Measurements from ENCODE around the gene LEF1.
A peak's percentile ranks its signal among the peaks of the same experiment; 100 is the strongest.
"Not testable (repeated sequence)": the region's sequence is repeated elsewhere in the genome, so short reads cannot be mapped to it uniquely, and the experiment has no call there.

LEF1 gene

GRCh38 chr4:108058685-108059440 lies 109.9 kb downstream of the LEF1 start:
- no peak for DNase-seq (ENCODE audit: low read depth)

- no peak for DNase-seq (ENCODE audit: low read depth)
Observed at GRCh38 chr4:108056418-108056817, 112.3 kb downstream of the LEF1 start.

GRCh38 chr4:108055787-108056186 lies 112.9 kb downstream of the LEF1 start:
- DNase-seq (ENCODE audit: low read depth): no peak

GRCh38 chr4:108054025-108054638 lies 114.6 kb downstream of the LEF1 start:
- no peak for DNase-seq (ENCODE audit: low read depth)

GRCh38 chr4:108053251-108053711 lies 115.5 kb downstream of the LEF1 start:
- no peak for DNase-seq (ENCODE audit: low read depth)

- no peak for DNase-seq (ENCODE audit: low read depth)
Observed at GRCh38 chr4:108052558-108053120, 116.1 kb downstream of the LEF1 start.

GRCh38 chr4:108051343-108051742 lies 117.4 kb downstream of the LEF1 start:
- DNase-seq (ENCODE audit: low read depth): no peak

GRCh38 chr4:108050166-108051111 lies 118.3 kb downstream of the LEF1 start:
- DNase-seq (ENCODE audit: low read depth): not testable (repeated sequence)

GRCh38 chr4:108049406-108049805 lies 119.3 kb downstream of the LEF1 start:
- no peak for DNase-seq (ENCODE audit: low read depth)

- DNase-seq (ENCODE audit: low read depth): no peak
Observed at GRCh38 chr4:108048997-108049396, 119.7 kb downstream of the LEF1 start.

- no peak for DNase-seq (ENCODE audit: low read depth)
Observed at GRCh38 chr4:108048157-108048556, 120.6 kb downstream of the LEF1 start.

GRCh38 chr4:108047199-108047598 lies 121.5 kb downstream of the LEF1 start:
- DNase-seq (ENCODE audit: low read depth): no peak

GRCh38 chr4:108045687-108046024 lies 123.1 kb downstream of the LEF1 start:
- DNase-seq (ENCODE audit: low read depth): no peak

- no peak for DNase-seq (ENCODE audit: low read depth)
Observed at GRCh38 chr4:108044951-108045686, 123.6 kb downstream of the LEF1 start.

- no peak for DNase-seq (ENCODE audit: low read depth)
Observed at GRCh38 chr4:108043526-108043925, 125.2 kb downstream of the LEF1 start.

- no peak for DNase-seq (ENCODE audit: low read depth)
Observed at GRCh38 chr4:108042927-108043326, 125.8 kb downstream of the LEF1 start.

- no peak for DNase-seq (ENCODE audit: low read depth)
Observed at GRCh38 chr4:108037884-108038283, 130.8 kb downstream of the LEF1 start.

- DNase-seq (ENCODE audit: low read depth): peak; percentile 51
Observed at GRCh38 chr4:108036213-108036612, 132.5 kb downstream of the LEF1 start.

- DNase-seq (ENCODE audit: low read depth): no peak
Observed at GRCh38 chr4:108035691-108036090, 133.0 kb downstream of the LEF1 start.

GRCh38 chr4:108034565-108034964 lies 134.2 kb downstream of the LEF1 start:
- no peak for DNase-seq (ENCODE audit: low read depth)

GRCh38 chr4:108033348-108033747 lies 135.4 kb downstream of the LEF1 start:
- no peak for DNase-seq (ENCODE audit: low read depth)

All from activated T-cell treated with anti-CD3 and anti-CD28 coated beads for 24 hours (primary cell).